HFFc6 (cell line): ENCODE results near the gene CCDC9. TPM values are rescaled to one million over a fixed set of nuclear protein-coding genes. Genes with fewer than 3 reads are reported as not detected.
A peak's percentile ranks its signal among the peaks of the same experiment; 100 is the strongest.

ENCODE experiments used
- DNase-seq: peaks from one replicate; pipeline ENCODE4 v3.0.0-alpha.2; 2018
- H3K27ac Mint-ChIP-seq: 2 replicates; pipeline ENCODE4 v1.8.0; 2020; ENCODE audit warnings: mild to moderate bottlenecking, mixed read lengths
- H3K27me3 Mint-ChIP-seq: 2 replicates; pipeline ENCODE4 v1.8.0; 2021; ENCODE audit warnings: mild to moderate bottlenecking, moderate library complexity, mixed read lengths; ENCODE audit not compliant: insufficient read depth
- H3K36me3 Mint-ChIP-seq: 2 replicates; pipeline ENCODE4 v1.8.0; 2021; ENCODE audit warnings: low read depth, mixed read lengths
- H3K4me1 Mint-ChIP-seq: 2 replicates; pipeline ENCODE4 v1.8.0; 2020; ENCODE audit warnings: low read depth, mixed read lengths
- H3K4me3 Mint-ChIP-seq: 2 replicates; pipeline ENCODE4 v1.8.0; 2020; ENCODE audit warnings: mild to moderate bottlenecking, moderate library complexity, mixed read lengths
- H3K9me3 Mint-ChIP-seq: 2 replicates; pipeline ENCODE4 v1.8.0; 2020; ENCODE audit warnings: mild to moderate bottlenecking, mixed read lengths
- CTCF ChIP-seq: fragments of 200-600 bp; sonication (generic); IDR thresholded peaks from 2 replicates; pipeline ENCODE4 v1.5.0; 2021; ENCODE audit warnings: antibody characterized with exemption, mild to moderate bottlenecking
- total RNA-seq, 6 experiments: library from RNA; stranded (reverse); fragmentation: NEBNext Ultra II Directional; extraction: Animal tissue kit (Norgen Biotek cat#: 25700); gene quantifications; 2 replicates in 1 of 6; 3 replicates in 5 of 6; pipeline ENCODE4 v1.2.3, GENCODE V29; 2021

Gene CCDC9
- total RNA-seq, 6 experiments from 2014 or later: 20.6 to 30.6 (median 23.8) TPM

GRCh38 chr19:47267350-47267759, 11.0 kb downstream of the CCDC9 start:
- Mint-ChIP-seq H3K4me3 (no peak overlapping the region), H3K36me3 (peaks cover 24% of the 10 kb centered on the region), H3K27ac (no peak overlapping the region), H3K27me3 (no peaks in the 10 kb centered on the region; the same call in 1 of the 2 replicates), H3K9me3 (no peaks in the 10 kb centered on the region), H3K4me1 (peaks cover 4% of the 10 kb centered on the region)
- TF ChIP-seq CTCF: no peak
- DNase-seq: no peak

GRCh38 chr19:47268028-47268427, 11.7 kb downstream of the CCDC9 start:
- Mint-ChIP-seq H3K36me3 (peaks cover 21% of the 10 kb centered on the region), H3K27me3 (no peaks in the 10 kb centered on the region; the same call in 1 of the 2 replicates), H3K4me3 (no peak overlapping the region)

GRCh38 chr19:47269596-47269995, 13.3 kb downstream of the CCDC9 start:
- Mint-ChIP-seq H3K27ac (no peak overlapping the region), H3K36me3 (peaks cover 17% of the 10 kb centered on the region), H3K27me3 (peaks cover 5% of the 10 kb centered on the region; the same call in 1 of the 2 replicates), H3K4me1 (peaks cover 18% of the 10 kb centered on the region), H3K9me3 (no peaks in the 10 kb centered on the region), H3K4me3 (no peak overlapping the region)
- no peak for TF ChIP-seq CTCF
- no peak for DNase-seq

More at GRCh38 chr19:47268028-47268427, 11.7 kb downstream of the CCDC9 start:
- no peak for TF ChIP-seq CTCF
- Mint-ChIP-seq H3K27ac (no peak overlapping the region), H3K4me1 (peaks cover 11% of the 10 kb centered on the region), H3K9me3 (no peaks in the 10 kb centered on the region)
- no peak for DNase-seq

GRCh38 chr19:47270408-47270807, 14.1 kb downstream of the CCDC9 start:
- H3K36me3 Mint-ChIP-seq: peaks cover 15% of the 10 kb centered on the region
- no peak overlapping the region for H3K27ac Mint-ChIP-seq
- peaks cover 21% of the 10 kb centered on the region for H3K4me1 Mint-ChIP-seq
- no peak for TF ChIP-seq CTCF
- peaks cover 5% of the 10 kb centered on the region; the same call in 1 of the 2 replicates for H3K27me3 Mint-ChIP-seq
- no peaks in the 10 kb centered on the region for H3K9me3 Mint-ChIP-seq
- no peak overlapping the region for H3K4me3 Mint-ChIP-seq
- DNase-seq: no peak

GRCh38 chr19:47271949-47272348, 15.6 kb downstream of the CCDC9 start:
- H3K27me3 Mint-ChIP-seq: peaks cover 5% of the 10 kb centered on the region
- TF ChIP-seq CTCF: no peak
- peak overlapping the region; percentile 89 for H3K27ac Mint-ChIP-seq
- H3K4me3 Mint-ChIP-seq: 0 out of 2 replicates have a peak overlapping the region, but pooled peaks have one; percentile 92
- H3K9me3 Mint-ChIP-seq: no peaks in the 10 kb centered on the region
- peaks cover 17% of the 10 kb centered on the region for H3K36me3 Mint-ChIP-seq
- H3K4me1 Mint-ChIP-seq: peaks cover 30% of the 10 kb centered on the region
- DNase-seq: no peak
